Left lung (tissue), 10 donors: ENCODE results near the gene CROCC2. TPM values are rescaled to one million over a fixed set of nuclear protein-coding genes. Genes with fewer than 3 reads are reported as not detected.

Experiments used
- ATAC-seq: fragments of 200-7000 bp; cut with Tn5 transposase; one replicate; pipeline ENCODE4 v1.9.1; 2020; ENCODE audit warnings: moderate library complexity
- DNase-seq, 4 donors: peaks; one replicate each; pipeline ENCODE4 v3.0.0-alpha.2; 2013 to 2020
- H3K27ac ChIP-seq, 2 donors: fragments of 200-600 bp; sonication (generic) in 1 of 2; one replicate each; pipeline versions ENCODE4 v1.5.0 to v1.8.0; 2020 to 2021
- H3K27me3 ChIP-seq, 2 donors: fragments of 200-600 bp; sonication (generic) in 1 of 2; one replicate each; pipeline versions ENCODE4 v1.5.0 to v1.8.0; 2020 to 2021
- H3K36me3 ChIP-seq, 2 donors: fragments of 200-600 bp; sonication (generic) in 1 of 2; one replicate each; pipeline versions ENCODE4 v1.5.0 to v1.8.0; 2020 to 2021
- H3K4me1 ChIP-seq, 2 donors: fragments of 200-600 bp; one replicate each; pipeline ENCODE4 v1.8.0; 2021
- H3K4me3 ChIP-seq, 2 donors: fragments of 200-600 bp; sonication (generic) in 1 of 2; one replicate each; pipeline versions ENCODE4 v1.5.0 to v1.8.0; 2020 to 2021; ENCODE audit warnings: mild to moderate bottlenecking in 1 of 2
- H3K9me3 ChIP-seq, 2 donors: fragments of 200-600 bp; sonication (generic) in 1 of 2; one replicate each; pipeline versions ENCODE4 v1.5.0 to v1.8.0; 2020 to 2021
- CTCF ChIP-seq, 2 donors: fragments of 200-600 bp; sonication (generic) in 1 of 2; IDR thresholded peaks; one replicate each; pipeline versions ENCODE4 v1.5.0 to v1.8.0; 2021; ENCODE audit warnings: antibody characterized with exemption in 2 of 2
- intact Hi-C, 2 donors: fragments of 100-400 bp; cut with DNase I; formaldehyde crosslinking; loops; one replicate each; pipeline versions ENCODE4 v1.11.2 to v1.14.2; 2022
- polyA plus RNA-seq, 6 donors: library from polyadenylated mRNA; unstranded; fragments of 120-200 nt; gene quantifications; one replicate each; pipeline ENCODE4 v1.2.1, GENCODE V29; 2013; ENCODE audit not compliant: insufficient read length in 6 of 6
- total RNA-seq, 2 donors: library from RNA; stranded (reverse); fragmentation: NEBNext Ultra II Directional; extraction: Animal tissue kit (Norgen Biotek cat#: 25700); gene quantifications; one replicate each; pipeline ENCODE4 v1.2.1, GENCODE V29; 2021
- donor health status: DM: no; HTN: yes; CAD: no.
- donor health status: DM: no; HTN: no; CAD: no.

Gene CROCC2
- total and polyA plus RNA-seq, 8 donors = 0.32 to 4.4 (median 2.3) TPM

DNA sequence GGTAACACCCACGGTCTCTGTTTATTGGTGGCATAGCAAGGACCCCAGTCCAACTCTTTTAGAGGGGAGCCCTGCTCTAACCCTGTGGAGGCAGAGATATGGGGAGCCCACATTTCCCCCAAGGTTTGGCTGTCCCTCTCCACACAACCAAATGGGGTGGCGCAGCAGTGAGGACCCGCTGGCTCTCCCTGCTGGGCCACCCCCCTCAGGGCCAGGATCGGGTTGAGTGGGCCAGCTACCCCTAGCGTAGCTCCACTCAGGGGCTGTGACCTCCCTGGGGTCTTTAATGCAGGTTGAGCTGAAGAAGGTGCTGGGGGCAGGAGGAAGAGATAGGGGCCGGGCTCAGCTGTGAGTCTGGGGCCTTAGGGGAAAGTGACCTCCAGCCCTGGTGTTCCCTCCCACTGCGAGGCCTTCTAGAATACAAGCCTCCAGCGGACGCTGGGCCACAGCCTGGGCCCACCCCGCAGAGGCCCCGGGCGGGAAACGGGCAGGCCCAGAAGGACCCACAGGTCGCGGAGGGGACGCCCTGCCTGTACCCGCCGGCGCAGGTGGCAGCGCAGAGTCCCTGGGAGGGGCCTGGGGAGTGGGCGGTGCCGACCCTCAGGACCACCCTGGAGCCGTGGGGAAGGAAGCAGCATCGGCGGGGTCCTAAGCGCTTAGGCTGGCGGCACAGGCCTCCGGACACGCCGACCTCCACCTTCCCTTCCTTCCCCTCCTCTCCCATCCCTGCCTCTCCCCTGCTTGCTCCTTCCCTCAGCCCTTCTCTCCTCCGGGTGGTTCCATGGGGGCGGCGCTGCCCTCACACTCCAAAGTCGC, 9.6 kb downstream of the CROCC2 start:
- Histone ChIP-seq H3K27me3 (peaks cover 3 to 31% of the 10 kb centered on the region in 2 donors), H3K4me3 (no peak overlapping the region), H3K4me1 (peaks cover 12 to 24% of the 10 kb centered on the region in 2 donors), H3K9me3 (no peaks in the 10 kb centered on the region), H3K27ac (no peak overlapping the region), H3K36me3 (no peaks in the 10 kb centered on the region)
- intact Hi-C loops = no loop called here
- no peak for ATAC-seq
- no peak for TF ChIP-seq CTCF (IDR thresholded peaks at IDR 0.05)
- peak in 2 of 4 donors; percentile 24 to 74 for DNase-seq

- intact Hi-C loops = no loop called here
- ATAC-seq (peak; percentile 55), DNase-seq (peak; percentile 52 to 88 (median 80))
- Histone ChIP-seq H3K36me3 (no peaks in the 10 kb centered on the region), H3K4me1 (peaks cover 14 to 24% of the 10 kb centered on the region in 2 donors), H3K27me3 (peaks cover 3 to 31% of the 10 kb centered on the region in 2 donors), H3K27ac (peak overlapping the region; percentile 28 to 44), H3K4me3 (no peak overlapping the region), H3K9me3 (no peaks in the 10 kb centered on the region)
- no peak for TF ChIP-seq CTCF (IDR thresholded peaks at IDR 0.05)
Observed at GRCh38 chr2:240916571-240917008, 10.5 kb downstream of the CROCC2 start.

DNA sequence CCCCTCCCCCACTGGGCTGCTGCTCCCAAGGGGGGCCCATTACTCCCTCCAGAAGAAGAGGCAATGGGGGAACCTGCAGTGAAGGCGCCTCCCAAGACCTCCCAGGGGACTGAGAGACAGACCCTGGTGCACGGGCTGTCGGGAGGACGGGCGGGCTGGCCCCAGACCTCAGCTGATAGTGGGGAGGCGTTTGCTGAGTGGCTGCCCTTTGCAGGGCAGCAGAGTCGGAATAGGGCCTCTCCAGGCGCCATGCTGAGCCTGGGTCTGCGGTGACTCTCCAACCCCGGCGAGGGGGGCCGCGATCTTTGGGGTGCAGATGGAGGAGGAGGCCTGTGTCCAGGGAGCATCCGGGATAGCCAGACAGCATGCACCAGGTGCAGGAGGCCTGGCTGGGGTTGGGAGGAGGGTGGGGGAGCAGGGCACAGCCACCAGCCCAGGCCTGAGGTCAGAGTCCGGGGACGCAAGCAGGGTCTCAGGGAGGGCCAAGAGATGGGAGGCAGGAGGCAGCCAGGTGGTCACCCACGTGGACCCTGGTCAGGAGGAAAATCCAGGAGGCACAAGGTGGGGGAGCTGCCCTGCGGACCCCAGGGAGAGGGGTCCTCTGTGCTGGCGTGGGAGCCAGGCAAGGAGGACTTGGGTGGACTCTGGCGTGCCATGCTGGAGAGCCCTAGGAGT, 11.0 kb downstream of the CROCC2 start:
- Histone ChIP-seq H3K36me3 (no peaks in the 10 kb centered on the region), H3K4me1 (peaks cover 16 to 24% of the 10 kb centered on the region in 2 donors), H3K27ac (peak overlapping the region; percentile 28 to 44), H3K4me3 (no peak overlapping the region), H3K9me3 (no peaks in the 10 kb centered on the region), H3K27me3 (peaks cover 3 to 31% of the 10 kb centered on the region in 2 donors)
- ATAC-seq (no peak), DNase-seq (peak in 2 of 4 donors; percentile 33 to 73)
- no peak for TF ChIP-seq CTCF (IDR thresholded peaks at IDR 0.05)
- intact Hi-C loops = no loop called here

- ATAC-seq (no peak), DNase-seq (peak in 2 of 4 donors; percentile 59 to 60)
- peaks cover 3 to 31% of the 10 kb centered on the region in 2 donors for H3K27me3 ChIP-seq
- H3K27ac ChIP-seq = peak overlapping the region in 1 of 2 donors; percentile 13
- no peak for TF ChIP-seq CTCF (IDR thresholded peaks at IDR 0.05)
- H3K36me3 ChIP-seq = no peaks in the 10 kb centered on the region
- intact Hi-C loops = no loop called here
- H3K4me3 ChIP-seq = no peak overlapping the region
- peaks cover 16 to 24% of the 10 kb centered on the region in 2 donors for H3K4me1 ChIP-seq
- no peaks in the 10 kb centered on the region for H3K9me3 ChIP-seq
Observed at GRCh38 chr2:240917684-240918257, 11.6 kb downstream of the CROCC2 start.
